HEK293 (cell line): ENCODE data around the gene ANKZF1.

Experiments used
- EGR2 ChIP-seq: fragments of 450-650 bp; formaldehyde crosslinking; IDR thresholded peaks from 2 replicates; pipeline ENCODE4 v1.5.1; 2016; ENCODE audit warnings: low read depth, missing biosample characterization, missing genetic modification characterization
- GLIS2 ChIP-seq: fragments of 450-650 bp; formaldehyde crosslinking; IDR thresholded peaks from 2 replicates; pipeline ENCODE4 v1.5.1; 2016; ENCODE audit warnings: missing biosample characterization, missing genetic modification characterization
- KLF1 ChIP-seq: fragments of 450-650 bp; formaldehyde crosslinking; IDR thresholded peaks from 2 replicates; pipeline ENCODE4 v1.5.1; 2016; ENCODE audit warnings: missing biosample characterization, missing genetic modification characterization
- KLF10 ChIP-seq: fragments of 450-650 bp; IDR thresholded peaks from 2 replicates; pipeline ENCODE4 v1.5.1; 2018; ENCODE audit warnings: missing biosample characterization, mild to moderate bottlenecking, missing genetic modification characterization
- PRDM10 ChIP-seq: fragments of 450-650 bp; formaldehyde crosslinking; IDR thresholded peaks from 2 replicates; pipeline ENCODE4 v1.5.1; 2016; ENCODE audit warnings: missing biosample characterization, missing genetic modification characterization
- SCRT1 ChIP-seq: fragments of 450-650 bp; formaldehyde crosslinking; IDR thresholded peaks from 2 replicates; pipeline ENCODE4 v1.5.1; 2016; ENCODE audit warnings: missing biosample characterization, missing genetic modification characterization, borderline replicate concordance
- SP3 ChIP-seq: fragments of 450-650 bp; formaldehyde crosslinking; IDR thresholded peaks from 2 replicates; pipeline ENCODE4 v1.5.1; 2016; ENCODE audit warnings: missing biosample characterization, missing genetic modification characterization
- TCF7L2 ChIP-seq: IDR thresholded peaks from 2 replicates; pipeline ENCODE4 v1.6.1; 2011; ENCODE audit warnings: low read depth, mild to moderate bottlenecking, inconsistent platforms, low read length, moderate library complexity, borderline replicate concordance
- TRIM28 ChIP-seq: IDR thresholded peaks from 2 replicates; pipeline ENCODE4 v1.6.1; 2011; ENCODE audit warnings: low read length, control low read depth, borderline replicate concordance
- ZBTB48 ChIP-seq: fragments of 450-650 bp; formaldehyde crosslinking; IDR thresholded peaks from 2 replicates; pipeline ENCODE4 v1.5.1; 2016; ENCODE audit warnings: missing biosample characterization, missing genetic modification characterization
- ZEB2 ChIP-seq: fragments of 450-650 bp; formaldehyde crosslinking; IDR thresholded peaks from 2 replicates; pipeline ENCODE4 v1.5.1; 2016; ENCODE audit warnings: missing biosample characterization, missing genetic modification characterization
- ZNF148 ChIP-seq: fragments of 450-650 bp; formaldehyde crosslinking; IDR thresholded peaks from 2 replicates; pipeline ENCODE4 v1.5.0; 2017; ENCODE audit warnings: missing biosample characterization, missing genetic modification characterization, borderline replicate concordance
- ZNF266 ChIP-seq: fragments of 450-650 bp; formaldehyde crosslinking; IDR thresholded peaks from 2 replicates; pipeline ENCODE4 v1.5.1; 2016; ENCODE audit warnings: missing biosample characterization, missing genetic modification characterization, low read depth
- ZNF311 ChIP-seq: fragments of 450-650 bp; formaldehyde crosslinking; IDR thresholded peaks from 2 replicates; pipeline ENCODE4 v1.5.1; 2017; ENCODE audit warnings: missing biosample characterization, missing genetic modification characterization, borderline replicate concordance
- ZNF521 ChIP-seq: fragments of 450-650 bp; formaldehyde crosslinking; IDR thresholded peaks from 2 replicates; pipeline ENCODE4 v1.5.1; 2017; ENCODE audit warnings: missing biosample characterization, mild to moderate bottlenecking, missing genetic modification characterization
- ZNF549 ChIP-seq: fragments of 450-650 bp; IDR thresholded peaks from 2 replicates; pipeline ENCODE4 v1.5.1; 2018; ENCODE audit warnings: missing biosample characterization, missing genetic modification characterization, mild to moderate bottlenecking, inconsistent platforms, moderate library complexity
- ZNF560 ChIP-seq: fragments of 450-650 bp; formaldehyde crosslinking; IDR thresholded peaks from 2 replicates; pipeline ENCODE4 v1.5.1; 2017; ENCODE audit warnings: missing biosample characterization, missing genetic modification characterization, borderline replicate concordance
- ZNF626 ChIP-seq: fragments of 450-650 bp; sonication (Bioruptor Pico); formaldehyde crosslinking; IDR thresholded peaks from 2 replicates; pipeline ENCODE4 v1.5.1; 2018; ENCODE audit warnings: missing biosample characterization, missing genetic modification characterization, inconsistent platforms
- ZNF664 ChIP-seq: fragments of 450-650 bp; formaldehyde crosslinking; IDR thresholded peaks from 2 replicates; pipeline ENCODE4 v1.5.1; 2016; ENCODE audit warnings: missing biosample characterization, missing genetic modification characterization
- ZNF670 ChIP-seq: fragments of 450-650 bp; formaldehyde crosslinking; IDR thresholded peaks from 2 replicates; pipeline ENCODE4 v1.5.1; 2016; ENCODE audit warnings: missing biosample characterization, missing genetic modification characterization, low read depth
- ZNF747 ChIP-seq: fragments of 450-650 bp; formaldehyde crosslinking; IDR thresholded peaks from 2 replicates; pipeline ENCODE4 v1.5.1; 2016; ENCODE audit warnings: missing biosample characterization, missing genetic modification characterization
- ZSCAN16 ChIP-seq: fragments of 450-650 bp; formaldehyde crosslinking; IDR thresholded peaks from 2 replicates; pipeline ENCODE4 v1.5.1; 2016; ENCODE audit warnings: missing biosample characterization, missing genetic modification characterization
- ZSCAN23 ChIP-seq: fragments of 450-650 bp; formaldehyde crosslinking; IDR thresholded peaks from 2 replicates; pipeline ENCODE4 v1.5.1; 2016; ENCODE audit warnings: missing biosample characterization, missing genetic modification characterization
- ZXDB ChIP-seq: fragments of 450-650 bp; formaldehyde crosslinking; IDR thresholded peaks from 2 replicates; pipeline ENCODE4 v1.5.1; 2016; ENCODE audit warnings: missing biosample characterization, missing genetic modification characterization
- TF ChIP-seq, protein P1 (sequence below): fragments of 450-650 bp; formaldehyde crosslinking; IDR thresholded peaks from 2 replicates; pipeline ENCODE4 v1.5.1; 2016; ENCODE audit warnings: missing biosample characterization, missing genetic modification characterization
- TF ChIP-seq, protein P2 (sequence below): fragments of 450-650 bp; formaldehyde crosslinking; IDR thresholded peaks from 2 replicates; pipeline ENCODE4 v1.5.1; 2017; ENCODE audit warnings: missing biosample characterization, missing genetic modification characterization
- TF ChIP-seq, protein P3 (sequence below): fragments of 450-650 bp; formaldehyde crosslinking; IDR thresholded peaks from 2 replicates; pipeline ENCODE4 v1.5.1; 2017; ENCODE audit warnings: missing biosample characterization, missing genetic modification characterization
- TF ChIP-seq, protein P4 (sequence below): fragments of 450-650 bp; formaldehyde crosslinking; IDR thresholded peaks from 2 replicates; pipeline ENCODE4 v1.5.1; 2016; ENCODE audit warnings: missing biosample characterization, missing genetic modification characterization

The ANKZF1 gene

DNA sequence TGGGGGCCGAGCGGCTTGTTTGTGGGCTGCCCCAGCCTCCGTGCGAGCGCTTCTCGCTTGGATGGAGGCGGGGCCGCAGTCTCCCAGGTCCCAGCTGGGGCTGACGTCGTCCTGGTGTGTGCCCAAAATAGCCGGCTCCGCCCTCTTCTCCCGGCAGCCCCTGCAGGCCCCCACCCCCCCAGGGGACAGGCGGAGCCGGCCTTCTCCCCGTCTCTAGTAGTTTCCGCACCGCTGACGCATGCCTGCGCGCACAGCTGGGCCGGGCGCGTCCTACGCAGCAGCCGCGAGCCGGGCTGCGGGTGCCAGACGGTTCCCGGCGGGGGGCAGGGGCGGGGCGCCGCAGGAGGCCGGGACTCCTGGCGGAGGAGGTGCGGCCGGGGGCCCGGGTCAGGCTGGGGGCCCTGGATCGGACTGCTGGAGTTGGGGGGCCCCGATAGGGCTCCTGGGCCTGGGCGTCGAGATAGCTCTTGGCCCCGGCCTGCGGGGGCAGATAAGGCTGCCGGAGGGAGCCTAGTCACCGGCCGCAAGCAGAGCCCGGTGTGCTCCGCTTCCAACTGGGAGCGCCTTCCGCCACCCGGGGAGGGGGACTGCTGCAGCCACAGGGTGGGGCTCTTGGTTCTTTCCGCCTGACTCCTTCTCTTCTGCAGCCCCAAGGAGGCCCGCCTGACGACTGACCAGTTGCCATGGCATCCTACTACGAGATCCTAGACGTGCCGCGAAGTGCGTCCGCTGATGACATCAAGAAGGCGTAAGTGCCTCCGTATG is 49.7 kb downstream of the ANKZF1 start, which contains the start of gene DNAJB2 (continued):
- TF ChIP-seq ZNF148 (tag by site-specific recombination) = no peak
- peak; percentile 76 for TF ChIP-seq KLF1 (tag by site-specific recombination)
- TF ChIP-seq, protein P1, sequence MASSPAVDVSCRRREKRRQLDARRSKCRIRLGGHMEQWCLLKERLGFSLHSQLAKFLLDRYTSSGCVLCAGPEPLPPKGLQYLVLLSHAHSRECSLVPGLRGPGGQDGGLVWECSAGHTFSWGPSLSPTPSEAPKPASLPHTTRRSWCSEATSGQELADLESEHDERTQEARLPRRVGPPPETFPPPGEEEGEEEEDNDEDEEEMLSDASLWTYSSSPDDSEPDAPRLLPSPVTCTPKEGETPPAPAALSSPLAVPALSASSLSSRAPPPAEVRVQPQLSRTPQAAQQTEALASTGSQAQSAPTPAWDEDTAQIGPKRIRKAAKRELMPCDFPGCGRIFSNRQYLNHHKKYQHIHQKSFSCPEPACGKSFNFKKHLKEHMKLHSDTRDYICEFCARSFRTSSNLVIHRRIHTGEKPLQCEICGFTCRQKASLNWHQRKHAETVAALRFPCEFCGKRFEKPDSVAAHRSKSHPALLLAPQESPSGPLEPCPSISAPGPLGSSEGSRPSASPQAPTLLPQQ = peak; percentile 37; the same call in 1 of the 2 replicates
- no peak for TF ChIP-seq ZNF670
- TF ChIP-seq SCRT1 (tag by site-specific recombination) = no peak
- no peak; the same call in 1 of the 2 replicates for TF ChIP-seq ZEB2 (tag by site-specific recombination)
- TF ChIP-seq TRIM28 = no peak
- no peak for TF ChIP-seq ZSCAN16
- TF ChIP-seq TCF7L2 = no peak
- TF ChIP-seq ZNF664 (tag by site-specific recombination) = no peak
- TF ChIP-seq ZNF521 (tag by site-specific recombination) = no peak
- TF ChIP-seq, protein P2, sequence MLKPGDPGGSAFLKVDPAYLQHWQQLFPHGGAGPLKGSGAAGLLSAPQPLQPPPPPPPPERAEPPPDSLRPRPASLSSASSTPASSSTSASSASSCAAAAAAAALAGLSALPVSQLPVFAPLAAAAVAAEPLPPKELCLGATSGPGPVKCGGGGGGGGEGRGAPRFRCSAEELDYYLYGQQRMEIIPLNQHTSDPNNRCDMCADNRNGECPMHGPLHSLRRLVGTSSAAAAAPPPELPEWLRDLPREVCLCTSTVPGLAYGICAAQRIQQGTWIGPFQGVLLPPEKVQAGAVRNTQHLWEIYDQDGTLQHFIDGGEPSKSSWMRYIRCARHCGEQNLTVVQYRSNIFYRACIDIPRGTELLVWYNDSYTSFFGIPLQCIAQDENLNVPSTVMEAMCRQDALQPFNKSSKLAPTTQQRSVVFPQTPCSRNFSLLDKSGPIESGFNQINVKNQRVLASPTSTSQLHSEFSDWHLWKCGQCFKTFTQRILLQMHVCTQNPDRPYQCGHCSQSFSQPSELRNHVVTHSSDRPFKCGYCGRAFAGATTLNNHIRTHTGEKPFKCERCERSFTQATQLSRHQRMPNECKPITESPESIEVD = no peak
- peak; percentile 90 for TF ChIP-seq SP3
- no peak for TF ChIP-seq ZNF747 (tag by site-specific recombination)
- no peak for TF ChIP-seq ZBTB48 (tag by site-specific recombination)
- peak; percentile 79 for TF ChIP-seq ZXDB (tag by site-specific recombination)
- peak; percentile 82; the same call in 1 of the 2 replicates for TF ChIP-seq PRDM10
- peak; percentile 83; the same call in 1 of the 2 replicates for TF ChIP-seq EGR2 (tag by site-specific recombination)
- peak; percentile 84 for TF ChIP-seq GLIS2 (tag by site-specific recombination)
- TF ChIP-seq, protein P3, sequence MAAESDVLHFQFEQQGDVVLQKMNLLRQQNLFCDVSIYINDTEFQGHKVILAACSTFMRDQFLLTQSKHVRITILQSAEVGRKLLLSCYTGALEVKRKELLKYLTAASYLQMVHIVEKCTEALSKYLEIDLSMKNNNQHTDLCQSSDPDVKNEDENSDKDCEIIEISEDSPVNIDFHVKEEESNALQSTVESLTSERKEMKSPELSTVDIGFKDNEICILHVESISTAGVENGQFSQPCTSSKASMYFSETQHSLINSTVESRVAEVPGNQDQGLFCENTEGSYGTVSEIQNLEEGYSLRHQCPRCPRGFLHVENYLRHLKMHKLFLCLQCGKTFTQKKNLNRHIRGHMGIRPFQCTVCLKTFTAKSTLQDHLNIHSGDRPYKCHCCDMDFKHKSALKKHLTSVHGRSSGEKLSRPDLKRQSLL (tag by site-specific recombination) = no peak
- TF ChIP-seq ZNF626 = no peak
- TF ChIP-seq KLF10 (tag by site-specific recombination) = peak; percentile 96
- no peak for TF ChIP-seq ZNF549 (tag by site-specific recombination)
- TF ChIP-seq ZNF311 (tag by site-specific recombination) = no peak
- TF ChIP-seq ZNF560 (tag by site-specific recombination) = no peak
- no peak for TF ChIP-seq ZSCAN23 (tag by site-specific recombination)
- no peak for TF ChIP-seq ZNF266 (tag by site-specific recombination)
- TF ChIP-seq, protein P4, sequence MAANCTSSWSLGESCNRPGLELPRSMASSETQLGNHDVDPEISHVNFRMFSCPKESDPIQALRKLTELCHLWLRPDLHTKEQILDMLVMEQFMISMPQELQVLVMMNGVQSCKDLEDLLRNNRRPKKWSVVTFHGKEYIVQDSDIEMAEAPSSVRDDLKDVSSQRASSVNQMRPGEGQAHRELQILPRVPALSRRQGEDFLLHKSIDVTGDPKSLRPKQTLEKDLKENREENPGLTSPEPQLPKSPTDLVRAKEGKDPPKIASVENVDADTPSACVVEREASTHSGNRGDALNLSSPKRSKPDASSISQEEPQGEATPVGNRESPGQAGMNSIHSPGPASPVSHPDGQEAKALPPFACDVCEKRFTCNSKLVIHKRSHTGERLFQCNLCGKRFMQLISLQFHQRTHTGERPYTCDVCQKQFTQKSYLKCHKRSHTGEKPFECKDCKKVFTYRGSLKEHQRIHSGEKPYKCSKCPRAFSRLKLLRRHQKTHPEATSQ (tag by site-specific recombination) = no peak
